ENCODE measurements around the gene COPG1.
A peak's percentile ranks its signal among the peaks of the same experiment; 100 is the strongest.

COPG1 gene

DNA sequence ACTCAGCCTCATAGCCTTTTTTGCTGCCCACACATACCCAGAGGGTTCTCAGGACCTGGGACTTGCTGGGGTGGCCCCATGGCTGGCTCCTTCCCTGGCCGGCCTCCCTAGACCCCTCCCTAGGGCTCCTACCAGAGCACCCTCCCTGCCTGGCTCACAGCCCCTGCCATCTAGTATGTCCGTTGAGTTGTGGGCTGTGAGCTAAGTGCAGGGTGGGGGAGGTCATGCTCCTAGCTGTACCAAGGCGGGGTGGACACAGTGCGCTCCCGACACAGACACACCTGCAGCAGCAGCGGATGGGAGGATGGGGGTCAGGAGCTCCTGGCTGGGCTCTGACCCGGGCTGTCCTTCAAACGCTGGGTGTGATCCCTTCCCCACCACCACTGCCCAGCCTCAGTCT is 70.9 kb downstream of the COPG1 start:
- no peaks in the 10 kb centered on the region for H3K36me3 ChIP-seq (ENCODE audit: low read depth)

DNA sequence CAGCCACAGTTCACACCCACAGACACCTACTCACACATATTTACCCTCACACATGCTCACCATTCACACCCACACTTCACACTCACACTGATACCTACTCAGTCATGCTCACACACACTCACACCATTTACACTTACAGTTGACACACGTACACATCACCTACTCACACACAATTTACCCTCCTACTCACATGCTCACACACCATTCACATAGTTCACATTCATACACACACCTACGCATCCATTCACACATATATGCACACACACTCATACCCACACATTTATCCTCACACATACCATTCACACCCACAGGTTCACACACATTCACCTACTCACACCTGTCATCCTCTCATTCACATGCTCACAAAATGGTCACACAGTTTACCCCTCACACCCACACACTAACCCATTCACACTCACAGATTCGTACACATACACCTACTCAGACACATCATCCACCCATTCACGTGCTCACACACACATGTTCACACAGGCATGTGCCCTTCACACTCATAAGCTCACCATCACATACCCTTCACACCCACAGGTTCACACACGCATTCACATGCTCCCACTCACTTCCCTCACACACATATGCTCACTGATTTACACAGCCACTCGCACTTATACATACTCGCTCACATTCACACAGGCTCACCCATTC is 71.5 kb downstream of the COPG1 start:
- Histone ChIP-seq H3K27me3 (ENCODE audit: insufficient read depth, poor library complexity, severe bottlenecking) (no peaks in the 10 kb centered on the region), H3K27ac (ENCODE audit: poor library complexity, severe bottlenecking) (no peak overlapping the region), H3K9me3 (ENCODE audit: severe bottlenecking) (no peaks in the 10 kb centered on the region), H3K36me3 (ENCODE audit: low read depth) (no peaks in the 10 kb centered on the region), H3K4me1 (ENCODE audit: insufficient read depth, poor library complexity, severe bottlenecking) (no peaks in the 10 kb centered on the region), H3K4me3 (ENCODE audit: severe bottlenecking) (no peak overlapping the region)
- ATAC-seq (ENCODE audit: low read depth) (no peak), DNase-seq (ENCODE audit: low spot score) (no peak)
- TF ChIP-seq, protein P1, sequence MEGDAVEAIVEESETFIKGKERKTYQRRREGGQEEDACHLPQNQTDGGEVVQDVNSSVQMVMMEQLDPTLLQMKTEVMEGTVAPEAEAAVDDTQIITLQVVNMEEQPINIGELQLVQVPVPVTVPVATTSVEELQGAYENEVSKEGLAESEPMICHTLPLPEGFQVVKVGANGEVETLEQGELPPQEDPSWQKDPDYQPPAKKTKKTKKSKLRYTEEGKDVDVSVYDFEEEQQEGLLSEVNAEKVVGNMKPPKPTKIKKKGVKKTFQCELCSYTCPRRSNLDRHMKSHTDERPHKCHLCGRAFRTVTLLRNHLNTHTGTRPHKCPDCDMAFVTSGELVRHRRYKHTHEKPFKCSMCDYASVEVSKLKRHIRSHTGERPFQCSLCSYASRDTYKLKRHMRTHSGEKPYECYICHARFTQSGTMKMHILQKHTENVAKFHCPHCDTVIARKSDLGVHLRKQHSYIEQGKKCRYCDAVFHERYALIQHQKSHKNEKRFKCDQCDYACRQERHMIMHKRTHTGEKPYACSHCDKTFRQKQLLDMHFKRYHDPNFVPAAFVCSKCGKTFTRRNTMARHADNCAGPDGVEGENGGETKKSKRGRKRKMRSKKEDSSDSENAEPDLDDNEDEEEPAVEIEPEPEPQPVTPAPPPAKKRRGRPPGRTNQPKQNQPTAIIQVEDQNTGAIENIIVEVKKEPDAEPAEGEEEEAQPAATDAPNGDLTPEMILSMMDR (IDR thresholded peaks at IDR 0.05; ENCODE audit: poor library complexity, severe bottlenecking) = no peak

More for the DNA sequence above, 70.9 kb downstream of the COPG1 start:
- peak; percentile 43 for DNase-seq (ENCODE audit: low spot score)
- H3K4me1 ChIP-seq (ENCODE audit: insufficient read depth, poor library complexity, severe bottlenecking) = no peaks in the 10 kb centered on the region
- no peaks in the 10 kb centered on the region for H3K9me3 ChIP-seq (ENCODE audit: severe bottlenecking)
- ATAC-seq (ENCODE audit: low read depth) = no peak
- no peaks in the 10 kb centered on the region for H3K27me3 ChIP-seq (ENCODE audit: insufficient read depth, poor library complexity, severe bottlenecking)
- TF ChIP-seq, protein P1 (IDR thresholded peaks at IDR 0.05; ENCODE audit: poor library complexity, severe bottlenecking) = no peak
- no peak overlapping the region for H3K27ac ChIP-seq (ENCODE audit: poor library complexity, severe bottlenecking)
- H3K4me3 ChIP-seq (ENCODE audit: severe bottlenecking) = no peak overlapping the region

DNA sequence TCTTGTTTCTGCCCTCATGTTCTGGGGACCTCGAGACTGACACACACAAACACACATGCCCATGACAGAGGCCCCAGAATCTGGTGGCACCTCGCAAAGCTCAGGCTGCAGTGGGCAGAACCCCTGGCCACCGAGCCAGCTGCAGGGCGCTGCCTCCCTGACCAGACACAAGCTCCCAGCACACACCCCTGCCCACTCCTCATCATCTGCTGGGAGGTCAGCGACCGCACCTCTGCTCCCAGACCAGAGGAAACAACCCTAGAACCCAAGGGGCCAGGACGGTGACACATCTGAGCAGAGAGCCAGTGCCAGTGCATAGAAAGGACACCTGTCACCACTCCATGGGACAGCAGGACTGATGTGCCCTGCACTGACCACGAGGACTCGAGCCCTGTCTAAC is 72.5 kb downstream of the COPG1 start:
- DNase-seq (ENCODE audit: low spot score) (no peak), ATAC-seq (ENCODE audit: low read depth) (no peak)
- Histone ChIP-seq H3K36me3 (ENCODE audit: low read depth) (no peaks in the 10 kb centered on the region), H3K4me1 (ENCODE audit: insufficient read depth, poor library complexity, severe bottlenecking) (no peaks in the 10 kb centered on the region), H3K9me3 (ENCODE audit: severe bottlenecking) (no peaks in the 10 kb centered on the region), H3K27me3 (ENCODE audit: insufficient read depth, poor library complexity, severe bottlenecking) (no peaks in the 10 kb centered on the region), H3K27ac (ENCODE audit: poor library complexity, severe bottlenecking) (no peak overlapping the region), H3K4me3 (ENCODE audit: severe bottlenecking) (no peak overlapping the region)
- TF ChIP-seq, protein P1 (IDR thresholded peaks at IDR 0.05; ENCODE audit: poor library complexity, severe bottlenecking) = no peak

DNA sequence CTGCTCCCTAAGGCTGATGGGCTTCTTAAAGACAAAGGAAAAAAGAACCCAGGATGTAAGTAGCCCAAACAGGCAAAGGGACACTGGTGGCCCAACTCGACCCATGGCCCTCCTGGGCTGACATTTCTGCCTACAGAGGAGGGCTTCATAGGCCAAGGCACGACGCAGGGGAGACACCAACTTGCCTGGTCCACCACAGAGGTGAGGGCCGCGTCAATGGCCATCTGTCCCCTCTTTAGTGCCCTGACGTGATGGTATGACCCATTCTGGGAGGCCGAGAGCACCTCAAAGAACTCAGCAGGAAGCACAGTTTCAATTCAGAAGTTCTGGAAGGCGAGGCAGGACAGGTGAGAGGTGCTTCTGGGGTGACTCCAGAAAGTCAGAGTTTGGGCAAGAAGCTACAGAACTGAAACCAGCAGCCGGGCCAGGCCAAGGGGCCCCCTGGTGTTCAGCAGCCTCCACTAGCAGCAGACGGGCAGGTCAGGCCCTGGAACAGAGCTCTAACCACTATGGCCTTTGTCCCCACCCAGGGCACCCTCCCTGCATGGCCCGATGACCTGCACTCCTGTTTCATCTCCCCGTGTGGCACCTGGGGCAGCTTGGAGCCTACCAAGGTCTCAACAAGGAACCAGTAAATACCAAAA is 74.4 kb downstream of the COPG1 start:
- ATAC-seq (ENCODE audit: low read depth) (peak; percentile 43; the same call in 1 of the 3 replicates), DNase-seq (ENCODE audit: low spot score) (no peak)
- Histone ChIP-seq H3K36me3 (ENCODE audit: low read depth) (no peaks in the 10 kb centered on the region), H3K4me1 (ENCODE audit: insufficient read depth, poor library complexity, severe bottlenecking) (no peaks in the 10 kb centered on the region), H3K27ac (ENCODE audit: poor library complexity, severe bottlenecking) (no peak overlapping the region), H3K9me3 (ENCODE audit: severe bottlenecking) (no peaks in the 10 kb centered on the region), H3K27me3 (ENCODE audit: insufficient read depth, poor library complexity, severe bottlenecking) (no peaks in the 10 kb centered on the region), H3K4me3 (ENCODE audit: severe bottlenecking) (no peak overlapping the region)
- TF ChIP-seq, protein P1 (IDR thresholded peaks at IDR 0.05; ENCODE audit: poor library complexity, severe bottlenecking) = no peak

DNA sequence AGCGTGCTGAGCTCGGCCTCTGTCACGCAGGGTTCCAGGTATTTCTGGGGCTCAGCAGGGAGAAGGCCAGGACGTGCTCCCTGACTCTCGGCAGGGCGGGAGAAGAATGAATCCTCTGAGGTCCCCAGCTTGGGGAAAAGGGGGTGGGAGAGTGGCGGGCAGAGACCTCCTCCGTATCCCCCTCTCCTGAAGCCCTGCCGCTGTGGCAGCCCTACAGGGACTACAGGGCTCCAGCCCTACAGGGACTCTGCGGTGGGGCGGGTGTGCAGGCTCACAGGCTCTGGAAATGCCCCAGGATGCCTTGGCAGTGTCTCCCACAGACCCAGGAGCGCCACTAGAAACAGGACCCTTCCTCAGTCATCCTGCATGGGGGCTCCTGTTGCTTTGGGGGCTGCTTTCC is 75.4 kb downstream of the COPG1 start:
- no peak for DNase-seq (ENCODE audit: low spot score)
- Histone ChIP-seq H3K4me1 (ENCODE audit: insufficient read depth, poor library complexity, severe bottlenecking) (no peaks in the 10 kb centered on the region), H3K27me3 (ENCODE audit: insufficient read depth, poor library complexity, severe bottlenecking) (no peaks in the 10 kb centered on the region), H3K36me3 (ENCODE audit: low read depth) (no peaks in the 10 kb centered on the region), H3K9me3 (ENCODE audit: severe bottlenecking) (no peaks in the 10 kb centered on the region), H3K4me3 (ENCODE audit: severe bottlenecking) (no peak overlapping the region), H3K27ac (ENCODE audit: poor library complexity, severe bottlenecking) (no peak overlapping the region)
- TF ChIP-seq, protein P1 (IDR thresholded peaks at IDR 0.05; ENCODE audit: poor library complexity, severe bottlenecking) = no peak
- no peak for ATAC-seq (ENCODE audit: low read depth)
